OCI-LY1 (cell line): ENCODE measurements around the gene POLA2.

Experiments
- EZH2 ChIP-seq: fragments of 200-600 bp; sonication (generic), shearing (Covaris generic); IDR thresholded peaks from 2 replicates; pipeline ENCODE4 v1.8.0; 2017; ENCODE audit warnings: borderline replicate concordance, mixed run types, mild to moderate bottlenecking, antibody characterized with exemption, low read length, moderate library complexity, mixed read lengths
- TF ChIP-seq, protein P1 (sequence below): fragments of 200-600 bp; sonication (generic), shearing (Covaris generic); IDR thresholded peaks from 2 replicates; pipeline ENCODE4 v1.5.1; 2017; ENCODE audit warnings: mild to moderate bottlenecking, antibody characterized with exemption, low read length, moderate library complexity, mixed read lengths

DNA sequence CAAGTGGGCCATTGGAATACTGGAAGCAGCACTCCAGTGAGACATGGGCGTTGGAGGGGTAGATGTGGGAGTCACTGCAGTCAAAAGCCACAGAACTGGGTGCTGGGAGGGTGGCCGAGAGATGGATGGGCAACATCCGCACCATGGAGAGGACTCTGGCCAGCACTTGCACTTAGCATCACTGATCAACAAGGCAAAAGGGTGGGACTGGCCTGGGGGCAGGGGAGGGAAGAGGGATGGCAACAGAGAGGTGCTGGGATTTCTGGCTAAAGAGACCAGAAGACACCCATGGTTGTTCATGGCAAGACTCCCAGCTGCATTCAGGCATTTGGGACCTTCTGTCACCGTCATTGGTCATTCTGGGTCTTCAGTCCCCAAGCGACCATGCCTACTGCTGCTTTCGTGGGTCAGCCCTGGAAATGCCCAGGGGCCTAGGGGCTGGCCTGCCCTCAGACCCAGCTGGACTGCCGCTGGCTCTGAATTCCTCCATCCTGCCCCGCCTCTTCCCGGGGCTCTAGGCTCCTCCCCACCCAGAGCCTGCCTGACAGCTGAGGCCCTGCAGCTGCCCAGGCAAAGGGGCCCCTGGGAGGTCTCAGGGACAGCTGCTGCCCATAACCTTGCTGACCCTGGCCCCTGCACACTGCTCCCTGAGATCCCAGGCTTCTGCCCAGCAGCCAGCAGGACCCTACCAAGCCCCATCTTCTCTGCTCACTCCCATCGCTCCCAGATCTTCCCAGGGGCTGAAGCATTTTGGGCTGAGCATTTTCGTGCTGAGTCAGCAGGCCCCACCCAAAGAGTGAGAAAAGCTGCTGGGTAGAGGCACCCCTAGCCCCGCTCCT, 39.9 kb downstream of the POLA2 start:
- TF ChIP-seq EZH2, result no peak
- TF ChIP-seq, protein P1, sequence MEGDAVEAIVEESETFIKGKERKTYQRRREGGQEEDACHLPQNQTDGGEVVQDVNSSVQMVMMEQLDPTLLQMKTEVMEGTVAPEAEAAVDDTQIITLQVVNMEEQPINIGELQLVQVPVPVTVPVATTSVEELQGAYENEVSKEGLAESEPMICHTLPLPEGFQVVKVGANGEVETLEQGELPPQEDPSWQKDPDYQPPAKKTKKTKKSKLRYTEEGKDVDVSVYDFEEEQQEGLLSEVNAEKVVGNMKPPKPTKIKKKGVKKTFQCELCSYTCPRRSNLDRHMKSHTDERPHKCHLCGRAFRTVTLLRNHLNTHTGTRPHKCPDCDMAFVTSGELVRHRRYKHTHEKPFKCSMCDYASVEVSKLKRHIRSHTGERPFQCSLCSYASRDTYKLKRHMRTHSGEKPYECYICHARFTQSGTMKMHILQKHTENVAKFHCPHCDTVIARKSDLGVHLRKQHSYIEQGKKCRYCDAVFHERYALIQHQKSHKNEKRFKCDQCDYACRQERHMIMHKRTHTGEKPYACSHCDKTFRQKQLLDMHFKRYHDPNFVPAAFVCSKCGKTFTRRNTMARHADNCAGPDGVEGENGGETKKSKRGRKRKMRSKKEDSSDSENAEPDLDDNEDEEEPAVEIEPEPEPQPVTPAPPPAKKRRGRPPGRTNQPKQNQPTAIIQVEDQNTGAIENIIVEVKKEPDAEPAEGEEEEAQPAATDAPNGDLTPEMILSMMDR, result no peak
